Common myeloid progenitor, CD34-positive (primary cell): ENCODE data around the gene ZNF593.

Experiments used
- CTCF ChIA-PET: fragments of 350-600 bp; sonication (Branson Sonifier 250); formaldehyde crosslinking; loops from one replicate; lab custom pipeline; 2021; ENCODE audit warnings: antibody characterized with exemption; lab: Charles Lee
- POLR2A ChIA-PET: fragments of 350-600 bp; sonication (Branson Sonifier 250); formaldehyde crosslinking; loops from one replicate; lab custom pipeline; 2021; ENCODE audit warnings: antibody characterized with exemption; lab: Charles Lee
- DNase-seq, 3 donors: peaks; one replicate each; pipeline versions ENCODE4 v3.0.0 to v3.0.0-alpha.2; 2013
- H3K27ac ChIP-seq, 2 experiments: 1 replicate in 1 of 2; 2 replicates in 1 of 2; pipeline ENCODE4 v1.7.0; 2013; ENCODE audit warnings: inconsistent platforms in 2 of 2, low read length in 2 of 2, mild to moderate bottlenecking in 2 of 2, low read depth in 1 of 2, moderate library complexity in 1 of 2; ENCODE audit not compliant: severe bottlenecking in 2 of 2, insufficient read depth in 1 of 2, poor library complexity in 1 of 2
- H3K27me3 ChIP-seq, 5 experiments: replicated peaks in 2 of 5; 1 replicate in 3 of 5; 2 replicates in 2 of 5; pipeline versions ENCODE4 v1.6.1 to v1.7.0; 2013; ENCODE audit warnings: low read length in 4 of 5, mild to moderate bottlenecking in 2 of 5, moderate library complexity in 2 of 5, inconsistent platforms in 1 of 5; ENCODE audit not compliant: insufficient read depth in 5 of 5, control insufficient read depth in 4 of 5
- H3K36me3 ChIP-seq, 4 experiments: 1 replicate in 2 of 4; 2 replicates in 2 of 4; pipeline versions ENCODE4 v1.6.1 to v1.7.0; 2013; ENCODE audit warnings: low read length in 3 of 4, control low read depth in 1 of 4, mild to moderate bottlenecking in 1 of 4; ENCODE audit not compliant: control insufficient read depth in 4 of 4, insufficient read depth in 4 of 4
- H3K4me1 ChIP-seq, 4 experiments: 1 replicate in 3 of 4; 2 replicates in 1 of 4; pipeline versions ENCODE4 v1.6.1 to v1.7.1; 2013; ENCODE audit warnings: low read length in 3 of 4, mild to moderate bottlenecking in 3 of 4, control low read depth in 1 of 4, inconsistent platforms in 1 of 4, moderate library complexity in 1 of 4; ENCODE audit not compliant: control insufficient read depth in 4 of 4, insufficient read depth in 4 of 4; ENCODE audit errors: control extremely low read depth in 1 of 4
- H3K4me3 ChIP-seq, 7 experiments: 1 replicate in 4 of 7; 2 replicates in 3 of 7; pipeline versions ENCODE4 v1.5.1 to v1.7.0; 2013; ENCODE audit warnings: mild to moderate bottlenecking in 7 of 7, low read length in 6 of 7, moderate library complexity in 6 of 7, inconsistent platforms in 2 of 7, low read depth in 2 of 7, control low read depth in 1 of 7; ENCODE audit not compliant: insufficient read depth in 4 of 7, control insufficient read depth in 1 of 7; ENCODE audit errors: extremely low read depth in 1 of 7
- H3K9me3 ChIP-seq, 5 experiments: 1 replicate in 4 of 5; 2 replicates in 1 of 5; pipeline versions ENCODE4 v1.6.1 to v1.7.1; 2013; ENCODE audit warnings: low read length in 4 of 5, mild to moderate bottlenecking in 2 of 5, inconsistent platforms in 1 of 5, low read depth in 1 of 5, moderate library complexity in 1 of 5; ENCODE audit not compliant: control insufficient read depth in 4 of 5, insufficient read depth in 2 of 5; ENCODE audit errors: control extremely low read depth in 1 of 5
- WGBS: methylation state at CpG from one replicate; pipeline ENCODE4 v1.1.5; 2013; ENCODE audit not compliant: insufficient coverage; 5-methylcytosine and 5-hydroxymethylcytosine counted together

Gene ZNF593

DNA sequence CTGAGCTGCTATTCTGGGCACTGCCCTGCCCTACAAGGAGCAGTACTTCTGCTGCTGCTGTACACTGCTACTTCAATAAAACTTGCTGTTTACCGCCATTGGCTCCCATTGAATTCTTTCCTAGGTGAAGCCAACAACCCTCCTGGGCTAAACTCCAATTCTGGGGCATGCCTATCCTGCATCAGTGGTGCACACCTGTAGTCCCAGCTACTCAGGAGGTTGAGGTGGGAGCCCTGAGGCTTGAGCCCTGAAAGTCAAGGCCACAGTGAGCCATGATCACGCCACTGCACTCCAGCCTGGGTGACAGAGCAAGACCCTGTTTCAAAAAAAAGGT is 36.9 kb upstream of the ZNF593 start:
- H3K9me3 ChIP-seq: peaks cover 0 to 1% (median 0%) of the 10 kb centered on the region in 5 experiments
- no peaks in the 10 kb centered on the region for H3K36me3 ChIP-seq
- no peak overlapping the region for H3K4me3 ChIP-seq
- ChIA-PET CTCF (interaction anchor here (1.0 to 2.0 kb wide), 3 partner anchors 10 to 21 kb away, joined by 3 to 11 read pairs (median 4); partner anchors contain the start of gene PDIK1L), POLR2A (no interaction called here)
- no peak for DNase-seq
- 100% methylated on average over 2 of the region's 2 CpGs for WGBS
- no peak overlapping the region for H3K27ac ChIP-seq
- H3K27me3 ChIP-seq: no peaks in the 10 kb centered on the region
- H3K4me1 ChIP-seq: peaks cover 0 to 25% (median 18%) of the 10 kb centered on the region in 4 experiments

DNA sequence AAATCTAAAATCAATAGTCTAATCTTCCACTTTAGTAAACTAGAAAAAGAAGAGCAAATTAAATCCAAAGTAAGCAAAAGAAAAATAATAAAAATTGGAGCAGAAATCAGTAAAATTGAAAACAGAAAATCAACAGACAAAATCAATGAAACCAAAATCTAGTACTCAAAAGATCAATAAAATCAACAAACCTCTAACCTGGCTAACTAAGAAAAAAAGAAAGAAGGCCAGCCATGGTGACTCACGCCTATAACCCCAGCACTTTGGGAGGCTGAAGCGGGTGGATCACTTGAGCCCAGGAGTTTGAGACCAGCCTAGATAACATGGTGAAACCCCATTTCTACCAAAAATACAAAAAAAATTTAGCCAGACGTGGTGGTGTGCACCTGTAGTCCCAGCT is 35.2 kb upstream of the ZNF593 start:
- no CpG with 5 or more reads among the region's 3 CpGs for WGBS

DNA sequence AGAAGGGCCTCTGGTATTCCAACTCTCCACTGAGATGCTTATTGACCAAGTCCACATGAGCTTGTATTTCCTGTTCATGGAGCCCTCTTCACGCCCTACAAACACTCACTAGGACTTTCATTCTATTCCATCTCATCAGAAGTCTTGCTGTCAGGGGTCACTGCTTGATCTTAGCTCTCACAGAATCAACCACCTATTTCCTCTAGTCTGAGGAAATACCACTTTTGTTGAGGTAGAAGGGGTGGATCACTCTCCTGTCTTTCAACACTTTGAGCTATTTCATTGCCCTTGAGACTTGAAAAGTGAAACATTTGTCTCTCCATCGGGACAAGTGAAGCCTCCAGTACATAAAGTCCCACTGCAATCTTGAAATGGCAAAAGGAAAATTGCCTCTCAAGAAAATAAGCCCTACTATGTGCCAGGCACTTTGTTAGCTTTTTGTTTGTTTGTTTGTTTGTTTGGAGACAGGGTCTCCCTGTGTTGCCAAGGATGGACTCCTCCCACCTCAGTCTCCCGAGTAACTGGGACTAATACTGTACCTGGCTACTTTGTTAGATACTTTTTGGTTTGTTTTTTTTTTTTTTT is 30.6 kb upstream of the ZNF593 start:
- WGBS: 75% methylated on average over 2 of the region's 3 CpGs
- Histone ChIP-seq H3K36me3 (no peaks in the 10 kb centered on the region), H3K27ac (no peak overlapping the region), H3K9me3 (peaks cover 0 to 1% (median 0%) of the 10 kb centered on the region in 5 experiments), H3K4me3 (no peak overlapping the region), H3K27me3 (no peaks in the 10 kb centered on the region), H3K4me1 (peaks cover 0 to 5% (median 1%) of the 10 kb centered on the region in 4 experiments)
- DNase-seq: peak in 1 of 3 donors; percentile 37
- POLR2A ChIA-PET: interaction anchor here (0.6 to 0.7 kb wide), 2 partner anchors 8 to 13 kb away, joined by 3 read pairs; no protein-coding TSS in a partner anchor
- CTCF ChIA-PET: interaction anchor here (0.6 to 11.6 kb wide), 9 partner anchors 13 to 225 kb away, joined by 3 to 188 read pairs (median 4); partner anchors contain the start of gene CEP85

More for the DNA sequence above, 35.2 kb upstream of the ZNF593 start:
- peaks cover 0 to 10% (median 5%) of the 10 kb centered on the region in 4 experiments for H3K4me1 ChIP-seq
- H3K36me3 ChIP-seq: no peaks in the 10 kb centered on the region
- no peak overlapping the region for H3K4me3 ChIP-seq
- peaks cover 0 to 1% (median 0%) of the 10 kb centered on the region in 5 experiments for H3K9me3 ChIP-seq
- no peaks in the 10 kb centered on the region for H3K27me3 ChIP-seq
- ChIA-PET CTCF (no interaction called here), POLR2A (no interaction called here)
- H3K27ac ChIP-seq: no peak overlapping the region
- DNase-seq: no peak

DNA sequence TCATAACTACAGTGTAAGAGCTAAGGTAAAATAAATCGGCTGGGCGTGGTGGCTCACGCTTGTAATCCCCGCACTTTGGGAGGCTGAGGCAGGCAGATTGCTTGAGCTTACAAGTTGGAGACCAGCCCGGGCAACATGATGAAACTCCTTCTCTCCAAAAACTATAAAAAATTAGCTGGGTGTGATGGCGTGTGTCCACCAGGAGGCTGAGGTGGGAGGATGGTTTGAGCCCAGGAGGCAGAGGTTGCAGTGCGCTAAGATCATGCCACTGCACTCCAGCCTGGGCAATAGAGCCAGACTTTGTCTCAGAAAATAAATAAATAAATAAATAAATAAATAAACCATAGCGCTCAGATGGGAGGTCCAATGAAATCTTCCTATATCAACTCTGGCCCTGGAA is 27.5 kb upstream of the ZNF593 start:
- H3K27me3 ChIP-seq: peaks cover 0 to 2% (median 0%) of the 10 kb centered on the region in 5 experiments
- ChIA-PET CTCF (interaction anchor here (0.6 to 11.6 kb wide), 7 partner anchors 10 to 58 kb away, joined by 3 to 188 read pairs (median 4); partner anchors contain the start of genes PDIK1L and ZNF593), POLR2A (interaction anchor here (0.6 kb wide), 1 partner anchor 30 kb away, joined by 4 read pairs; no protein-coding TSS in a partner anchor)
- H3K4me3 ChIP-seq: no peak overlapping the region
- DNase-seq: peak in 2 of 3 donors; percentile 51 to 52
- peaks cover 0 to 8% (median 4%) of the 10 kb centered on the region in 4 experiments for H3K4me1 ChIP-seq
- H3K9me3 ChIP-seq: no peaks in the 10 kb centered on the region
- WGBS: 100% methylated on average over 5 of the region's 8 CpGs
- H3K27ac ChIP-seq: no peak overlapping the region
- H3K36me3 ChIP-seq: no peaks in the 10 kb centered on the region

DNA sequence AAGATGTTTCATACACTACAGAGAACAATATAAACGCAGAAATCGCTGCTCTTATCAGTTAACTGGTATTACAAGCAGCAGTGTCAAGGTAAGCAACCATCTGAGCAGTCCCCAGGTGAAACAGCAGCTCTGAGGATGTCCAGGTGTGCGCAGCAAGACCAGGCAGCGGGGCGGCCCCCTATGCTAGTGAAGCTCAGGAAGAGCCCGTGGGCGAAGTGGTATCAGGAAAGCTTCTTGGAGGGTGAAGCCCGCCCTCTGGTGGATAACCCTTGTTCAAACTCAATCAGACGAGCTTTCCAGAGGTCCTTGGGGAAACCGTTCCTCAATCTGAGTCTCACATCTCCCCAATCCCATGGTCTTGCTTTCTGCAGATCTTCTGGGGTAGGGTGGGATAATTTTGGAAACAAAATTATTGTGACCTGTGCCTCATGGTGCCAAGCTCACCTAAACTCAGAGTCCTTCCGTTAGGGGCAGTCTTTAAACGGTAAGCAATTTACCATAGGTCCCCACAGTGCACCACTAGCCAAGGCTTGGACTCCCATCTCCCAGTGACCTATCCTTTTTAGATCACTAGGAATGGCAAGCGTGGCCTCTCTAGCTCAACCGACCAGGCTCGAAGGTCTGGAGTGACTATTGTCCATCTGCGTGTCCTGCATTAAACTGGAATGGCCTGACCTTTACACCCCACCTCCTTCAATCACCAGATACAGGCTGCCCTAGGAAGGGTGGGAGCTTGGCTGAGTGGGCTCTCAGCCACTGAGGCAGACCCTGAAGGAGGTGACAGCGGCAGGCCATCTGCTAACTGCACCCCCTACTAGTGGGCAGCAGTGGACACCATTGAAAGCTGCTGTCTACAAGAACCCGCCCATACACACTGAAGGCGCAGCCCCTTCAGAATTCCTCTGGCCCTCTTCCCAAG is 24.4 kb upstream of the ZNF593 start:
- DNase-seq: peak; percentile 71 to 84 (median 82)
- POLR2A ChIA-PET: interaction anchor here (1.2 to 1.6 kb wide), 2 partner anchors 10 to 40 kb away, joined by 4 read pairs; no protein-coding TSS in a partner anchor
- CTCF ChIA-PET: interaction anchor here (0.5 to 11.6 kb wide), 22 partner anchors 11 to 973 kb away, joined by 3 to 188 read pairs (median 6); partner anchors contain the start of genes C1orf232, FAM110D, PDIK1L and ZNF593
- peaks cover 0 to 10% (median 0%) of the 10 kb centered on the region in 5 experiments for H3K27me3 ChIP-seq
- H3K36me3 ChIP-seq: no peaks in the 10 kb centered on the region
- peaks cover 0 to 3% (median 3%) of the 10 kb centered on the region in 4 experiments for H3K4me1 ChIP-seq
- no peak overlapping the region for H3K27ac ChIP-seq
- H3K9me3 ChIP-seq: no peaks in the 10 kb centered on the region
- 49% methylated on average over 12 of the region's 19 CpGs for WGBS
- peak overlapping the region in 1 of 7 experiments; percentile 37 for H3K4me3 ChIP-seq

DNA sequence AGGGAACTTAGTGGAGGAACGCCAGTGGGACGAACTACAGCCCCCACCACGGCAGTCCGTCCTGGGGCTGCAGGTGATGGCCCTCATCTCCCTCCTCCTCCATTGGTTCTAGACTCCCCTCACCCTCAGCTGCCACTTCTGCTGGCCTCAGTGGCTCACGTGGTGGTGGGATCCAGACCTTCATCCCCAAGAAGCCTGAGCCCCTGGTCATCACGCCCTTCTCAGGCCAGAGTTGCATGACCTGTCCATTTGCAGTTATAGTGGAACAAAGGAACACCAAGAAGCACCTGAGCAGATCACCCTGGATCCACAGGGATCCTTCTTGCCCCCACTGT is 23.8 kb upstream of the ZNF593 start:
- H3K9me3 ChIP-seq: no peaks in the 10 kb centered on the region
- no peak overlapping the region for H3K4me3 ChIP-seq
- ChIA-PET POLR2A (interaction anchor here (0.7 to 1.6 kb wide), 2 partner anchors 9 to 11 kb away, joined by 4 to 6 read pairs; no protein-coding TSS in a partner anchor), CTCF (interaction anchor here (0.7 to 11.6 kb wide), 12 partner anchors 10 to 110 kb away, joined by 3 to 188 read pairs (median 10); partner anchors contain the start of genes C1orf232, FAM110D and ZNF593)
- WGBS: 75% methylated on average over 4 of the region's 6 CpGs
- peaks cover 0 to 3% (median 3%) of the 10 kb centered on the region in 4 experiments for H3K4me1 ChIP-seq
- no peak for DNase-seq
- H3K36me3 ChIP-seq: no peaks in the 10 kb centered on the region
- H3K27ac ChIP-seq: no peak overlapping the region
- H3K27me3 ChIP-seq: peaks cover 0 to 10% (median 0%) of the 10 kb centered on the region in 5 experiments
